Midbrain (tissue), 1 donor: ENCODE results near the gene EIF3F.
A peak's percentile ranks its signal among the peaks of the same experiment; 100 is the strongest.
"Not testable (repeated sequence)": the region's sequence is repeated elsewhere in the genome, so short reads cannot be mapped to it uniquely, and the experiment has no call there.

Experiments
- DNase-seq: peaks from one replicate; lab custom pipeline; 2025; lab: John Stamatoyannopoulos, UW

The EIF3F gene

DNA sequence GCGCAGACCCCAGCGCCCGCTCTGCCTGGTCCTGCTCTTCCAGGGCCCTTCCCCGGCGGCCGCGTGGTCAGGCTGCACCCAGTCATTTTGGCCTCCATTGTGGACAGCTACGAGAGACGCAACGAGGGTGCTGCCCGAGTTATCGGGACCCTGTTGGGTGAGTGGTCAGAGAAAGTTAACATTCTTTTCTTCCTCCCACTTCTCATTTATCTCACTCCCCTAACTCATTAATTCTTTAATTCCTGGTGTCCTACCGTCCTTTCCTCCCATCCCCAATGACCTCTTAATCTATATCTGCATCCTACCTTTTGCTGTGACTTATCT, 385 bp downstream of the EIF3F start:
- DNase-seq, result not testable (repeated sequence)

DNA sequence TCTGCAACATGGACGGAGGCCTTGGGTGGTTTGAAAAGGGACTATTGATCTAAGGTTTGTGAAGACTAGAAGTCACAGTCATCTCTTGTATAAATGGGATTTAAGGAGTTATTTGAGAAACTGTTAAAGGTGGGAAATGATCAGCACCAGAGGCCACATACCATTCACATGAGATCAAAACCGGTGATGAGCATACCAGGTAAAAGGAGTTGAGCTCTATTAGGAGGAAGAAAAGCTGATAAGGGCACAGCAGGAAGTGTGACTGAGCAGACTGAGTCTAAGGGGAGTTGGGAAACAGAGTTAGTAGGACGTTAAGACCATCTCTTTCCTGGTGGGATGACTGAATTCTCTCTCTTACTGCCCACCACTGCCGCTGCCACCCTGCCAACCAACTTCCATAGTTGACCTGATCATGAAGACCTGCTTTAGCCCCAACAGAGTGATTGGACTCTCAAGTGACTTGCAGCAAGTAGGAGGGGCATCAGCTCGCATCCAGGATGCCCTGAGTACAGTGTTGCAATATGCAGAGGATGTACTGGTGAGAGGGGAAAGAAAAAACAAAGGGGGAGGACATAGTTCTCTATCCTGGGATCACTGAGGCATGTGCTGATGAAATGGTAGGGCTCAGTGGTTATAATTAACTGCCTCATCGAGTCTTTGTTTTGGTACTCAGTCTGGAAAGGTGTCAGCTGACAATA, 7.6 kb downstream of the EIF3F start:
- DNase-seq, result no peak

DNA sequence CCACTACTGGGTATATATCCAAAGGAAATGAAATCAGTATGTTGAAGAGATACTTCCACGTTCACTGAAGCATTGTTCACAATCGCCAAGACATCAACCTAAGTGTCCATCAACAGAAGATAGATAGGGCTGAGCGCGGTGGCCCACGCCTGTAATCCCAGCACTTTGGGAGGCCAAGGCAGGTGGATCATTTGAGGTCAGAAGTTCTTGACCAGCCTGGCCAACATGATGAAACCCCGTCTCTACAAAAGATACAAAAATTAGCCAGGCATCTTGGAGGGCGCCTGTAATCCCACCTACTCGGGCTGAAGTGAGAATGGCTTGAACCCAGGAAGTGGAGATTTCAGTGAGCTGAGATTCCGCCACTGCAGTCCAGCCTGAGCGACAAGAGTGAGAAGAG, 12.7 kb downstream of the EIF3F start:
- DNase-seq, result no peak

DNA sequence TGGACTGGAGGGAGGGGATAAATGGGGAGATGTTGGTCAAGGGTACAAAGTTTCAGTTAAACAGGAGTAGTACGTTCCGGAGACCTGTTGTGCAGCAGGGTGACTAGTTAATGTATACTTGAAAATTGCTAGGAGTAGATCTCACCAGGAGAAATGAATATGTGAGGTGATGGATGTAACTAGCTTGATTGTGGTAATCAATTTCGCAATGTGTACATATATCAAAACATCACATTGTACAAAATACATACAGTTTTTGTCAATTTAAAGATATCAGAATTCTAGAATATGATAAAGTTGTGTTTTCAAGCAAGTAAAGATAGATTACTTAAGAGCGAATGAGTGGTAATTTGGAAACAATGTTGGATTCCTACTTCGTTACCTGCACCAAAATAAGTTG, 13.3 kb downstream of the EIF3F start:
- DNase-seq, result no peak

DNA sequence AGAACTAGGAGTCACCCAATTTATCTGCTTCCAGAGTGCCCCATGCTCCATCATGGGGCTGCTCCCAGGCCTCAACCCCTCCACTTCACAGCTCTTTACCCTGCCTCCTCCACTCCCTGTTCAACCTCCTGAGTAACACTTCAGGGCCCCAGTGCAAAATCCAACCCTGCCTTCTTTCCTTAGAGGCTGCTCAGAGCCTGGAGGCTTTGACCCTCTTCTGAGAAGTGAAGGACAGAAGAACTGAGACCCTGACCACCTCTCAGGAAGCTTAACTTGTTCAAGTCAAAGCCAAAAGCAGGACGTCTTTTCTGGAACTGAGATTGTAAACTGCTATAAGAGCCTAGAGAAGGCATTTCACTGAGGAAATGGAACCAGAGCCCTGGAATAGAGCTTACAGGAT, 15.5 kb downstream of the EIF3F start:
- no peak for DNase-seq

DNA sequence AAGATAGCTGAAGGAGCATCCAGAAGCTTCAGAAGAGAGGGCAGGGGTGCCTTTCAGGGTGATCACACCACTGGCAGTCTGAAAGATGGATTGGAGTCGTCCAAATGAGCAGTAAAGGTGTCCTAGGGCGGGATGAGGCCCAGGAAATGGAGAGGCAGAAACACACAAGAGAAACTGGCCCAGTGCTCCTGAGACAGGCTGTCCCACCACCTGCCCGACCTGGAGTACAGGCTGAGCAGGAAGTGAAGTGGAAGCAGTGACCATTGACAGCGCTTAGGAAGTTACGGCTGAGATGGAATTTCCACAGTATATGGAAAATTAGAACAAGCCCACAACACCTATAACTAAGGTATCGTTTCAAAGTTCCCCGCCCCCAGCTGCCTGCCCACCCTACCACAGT, 16.1 kb downstream of the EIF3F start:
- DNase-seq, result no peak

DNA sequence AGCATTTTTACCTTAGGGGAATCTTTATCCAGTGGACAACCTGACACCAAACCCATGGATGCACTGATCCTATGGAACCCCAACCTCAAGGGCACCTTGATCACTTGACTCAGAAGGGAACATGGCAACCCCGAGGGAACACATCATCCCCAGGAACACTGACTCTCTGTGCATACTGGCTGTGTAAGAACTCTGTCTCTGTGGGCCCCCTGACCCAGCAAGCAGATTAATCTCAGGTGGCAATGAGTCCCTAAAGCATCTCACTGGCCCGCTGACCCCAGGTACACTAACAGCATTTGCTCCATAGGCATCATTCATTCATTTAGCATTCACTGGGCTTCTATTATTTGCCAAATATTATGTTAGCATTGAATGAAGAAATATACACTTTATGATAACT, 16.9 kb downstream of the EIF3F start:
- no peak for DNase-seq

DNA sequence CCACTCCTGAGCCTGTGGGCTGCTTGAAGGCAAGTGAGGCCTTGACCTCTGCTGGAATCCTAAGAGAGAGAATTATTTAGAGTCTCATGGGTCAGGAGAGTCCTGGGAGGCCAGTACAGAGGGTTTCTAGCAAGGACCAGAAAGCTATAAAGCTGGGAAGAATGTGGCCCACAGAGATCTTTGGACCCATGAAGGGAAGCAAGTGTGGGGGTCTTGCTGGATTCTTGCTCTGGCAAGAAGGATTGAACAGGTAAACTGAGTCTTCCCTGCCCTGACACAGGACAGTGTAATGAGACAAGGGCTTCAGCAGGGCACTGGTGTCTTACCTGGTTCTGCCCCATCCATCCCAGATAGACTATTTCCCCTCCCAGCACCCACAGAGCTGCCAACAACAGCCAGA, 18.4 kb downstream of the EIF3F start:
- no peak for DNase-seq

DNA sequence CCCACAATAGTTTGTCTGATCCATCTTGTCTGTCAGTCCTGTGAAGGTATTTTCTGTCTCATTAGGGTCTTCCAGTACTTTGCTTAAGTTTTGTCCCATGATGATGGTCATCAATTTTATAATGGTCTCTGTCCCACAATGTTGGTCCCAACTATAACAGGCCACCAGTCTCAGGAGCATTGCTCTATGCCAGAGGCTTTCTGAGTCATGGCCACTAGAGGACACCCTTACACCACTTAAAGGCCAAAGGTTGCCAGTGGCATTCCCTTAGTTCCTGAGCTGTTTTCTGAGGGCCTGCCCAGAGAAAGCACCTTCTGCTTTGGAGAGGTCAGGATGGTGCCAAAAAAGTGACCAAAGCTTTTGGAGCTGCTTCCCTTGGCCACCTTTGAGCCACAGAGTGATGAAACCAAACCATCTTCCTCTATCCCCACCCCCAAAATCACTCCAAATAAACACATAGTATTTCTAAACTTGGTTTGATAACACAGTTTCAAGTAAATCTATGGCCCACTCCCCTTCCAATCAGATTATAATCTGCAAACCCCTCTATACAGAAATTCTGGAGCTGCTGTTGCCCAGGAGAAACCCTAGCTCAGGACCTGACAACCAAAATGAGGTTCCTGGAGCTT, 19.3 kb downstream of the EIF3F start:
- DNase-seq, result peak; percentile 82

DNA sequence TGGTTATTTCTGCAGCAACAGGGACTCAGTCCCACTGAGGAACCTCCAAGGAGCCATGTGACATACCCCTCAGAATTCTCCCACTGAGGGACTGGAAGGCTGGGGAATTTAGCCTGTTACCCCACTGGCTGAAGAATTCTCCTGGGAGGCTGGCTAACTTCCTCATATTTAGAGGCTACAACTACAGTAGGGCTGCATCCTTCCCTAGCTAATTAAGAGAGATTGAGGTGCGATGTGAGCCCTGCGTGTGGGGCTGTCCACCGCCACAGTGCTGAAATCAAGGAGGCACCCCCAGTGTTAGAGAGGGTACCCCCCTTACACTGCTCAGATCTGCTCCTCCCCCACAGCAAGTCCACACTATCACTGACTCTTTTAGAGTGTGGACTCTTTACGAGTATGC, 21.1 kb downstream of the EIF3F start:
- DNase-seq, result no peak

DNA sequence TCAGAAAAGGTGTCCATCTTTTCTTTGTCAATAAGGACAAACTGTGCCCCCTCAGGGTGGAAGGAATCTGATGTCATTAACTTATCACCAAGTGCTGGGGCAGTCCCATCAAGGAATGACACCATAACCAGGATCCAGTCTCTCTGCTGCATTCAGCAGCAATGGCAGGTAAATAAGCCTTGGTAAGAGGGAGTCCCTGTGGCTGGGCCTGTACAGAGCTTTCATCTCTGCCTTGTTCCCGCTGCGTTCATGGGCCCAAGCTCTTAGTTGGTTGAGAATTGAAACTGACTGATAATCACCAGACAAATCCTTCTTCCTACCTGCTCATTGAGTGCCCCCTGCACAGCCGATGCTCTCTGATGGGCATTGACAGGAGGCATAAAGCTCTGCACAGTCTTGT, 22.7 kb downstream of the EIF3F start:
- DNase-seq, result no peak

DNA sequence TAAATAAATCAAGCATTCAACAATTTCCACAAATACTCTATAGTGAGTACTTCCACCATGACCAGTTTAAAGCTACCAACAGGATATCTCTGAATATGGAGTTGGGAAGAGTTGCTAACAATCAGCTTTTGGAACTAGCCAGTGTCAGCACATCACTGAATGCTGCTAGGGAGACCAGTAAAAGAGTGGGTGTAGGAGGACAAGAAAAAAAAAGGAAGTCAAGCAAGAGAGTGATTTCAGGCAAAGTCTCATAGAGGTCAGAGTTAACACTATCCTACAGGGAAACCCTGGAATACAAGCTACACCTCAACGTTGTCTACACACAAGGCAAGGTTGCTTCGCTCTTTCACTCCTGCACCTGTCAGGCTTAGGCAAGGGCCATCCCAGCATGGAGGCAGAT, 24.2 kb downstream of the EIF3F start:
- no peak for DNase-seq

DNA sequence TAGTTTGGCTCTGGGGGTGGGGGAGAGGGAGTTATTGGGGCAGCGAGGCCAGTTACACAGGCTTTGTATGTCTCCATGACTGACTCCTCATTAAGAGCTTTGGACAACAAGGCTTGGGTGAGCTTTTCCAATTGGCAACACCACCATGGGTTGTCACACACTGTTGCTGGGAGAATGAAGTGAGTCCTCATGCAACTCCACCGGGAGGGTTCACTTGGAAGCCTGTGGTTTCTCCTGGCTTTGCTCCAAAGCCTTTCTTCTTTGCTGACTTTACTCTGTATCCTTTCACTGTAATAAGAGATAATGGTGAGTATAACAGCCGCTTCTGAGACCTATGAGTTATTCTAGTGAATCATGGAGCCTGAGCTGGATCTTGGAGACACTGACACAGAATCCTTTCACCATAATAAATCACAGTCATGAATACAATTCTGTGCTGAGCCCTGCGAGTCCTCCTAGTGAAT, 24.9 kb downstream of the EIF3F start:
- DNase-seq, result peak; percentile 44

DNA sequence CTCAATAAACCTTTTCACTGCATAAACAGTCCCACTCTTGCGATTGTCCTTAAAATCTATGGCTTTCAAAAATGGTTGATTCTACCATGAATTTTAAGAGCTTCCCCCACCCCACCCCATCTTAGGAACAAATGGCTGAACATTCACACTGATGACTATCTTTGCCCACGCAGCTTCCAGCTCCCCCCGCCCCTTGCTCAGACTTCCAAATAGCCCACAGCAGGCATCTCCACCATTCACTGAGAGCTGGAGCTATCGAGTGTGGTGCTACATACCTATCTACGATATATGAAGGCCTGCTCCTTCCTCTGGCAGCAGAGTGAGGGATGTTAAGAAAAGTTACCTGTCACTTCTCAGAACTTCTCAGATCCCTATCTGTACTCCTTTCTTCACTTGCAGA, 26.7 kb downstream of the EIF3F start:
- DNase-seq, result no peak

DNA sequence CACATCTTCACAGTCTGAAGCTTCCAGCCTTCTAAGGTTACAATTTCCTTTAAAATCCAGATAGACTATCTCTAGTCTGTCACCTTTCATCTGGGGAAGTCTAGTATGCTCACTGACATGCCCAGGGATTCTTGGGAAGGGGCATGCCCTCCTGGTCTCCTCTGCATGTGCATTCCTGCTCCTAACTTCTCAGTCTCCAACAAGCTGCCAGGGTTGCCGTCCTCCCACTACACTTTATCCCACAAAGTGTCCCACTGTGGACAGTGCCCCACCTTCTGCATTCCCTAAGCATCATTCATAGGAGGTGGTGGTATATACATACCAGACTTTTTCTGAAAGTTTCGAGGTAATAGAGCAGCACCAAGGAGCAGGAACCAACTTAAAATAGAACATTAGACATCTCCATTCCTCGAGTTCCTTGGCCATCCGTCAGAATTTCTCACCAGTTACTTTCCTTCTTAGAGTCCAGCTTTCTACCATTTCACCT, 28.7 kb downstream of the EIF3F start:
- no peak for DNase-seq

DNA sequence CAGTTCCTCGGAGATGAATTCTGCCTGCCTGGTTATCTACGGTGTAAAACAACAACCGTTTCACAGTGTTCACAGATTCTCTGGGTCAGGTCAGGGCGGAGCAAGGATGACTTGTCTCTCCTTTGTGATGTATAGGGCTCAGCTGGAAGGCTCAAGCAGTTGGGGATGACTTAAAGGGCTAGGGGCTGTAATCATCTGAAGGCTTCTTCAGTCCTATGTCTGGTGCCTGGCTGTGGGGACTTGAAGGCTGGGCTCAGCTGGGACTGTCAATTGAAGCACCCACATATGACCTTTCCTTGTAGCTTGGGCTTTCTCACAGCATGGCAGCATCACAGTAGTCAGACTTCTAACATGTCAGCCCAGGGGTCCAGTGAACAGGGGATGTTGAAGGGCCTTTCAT, 29.3 kb downstream of the EIF3F start:
- no peak for DNase-seq

DNA sequence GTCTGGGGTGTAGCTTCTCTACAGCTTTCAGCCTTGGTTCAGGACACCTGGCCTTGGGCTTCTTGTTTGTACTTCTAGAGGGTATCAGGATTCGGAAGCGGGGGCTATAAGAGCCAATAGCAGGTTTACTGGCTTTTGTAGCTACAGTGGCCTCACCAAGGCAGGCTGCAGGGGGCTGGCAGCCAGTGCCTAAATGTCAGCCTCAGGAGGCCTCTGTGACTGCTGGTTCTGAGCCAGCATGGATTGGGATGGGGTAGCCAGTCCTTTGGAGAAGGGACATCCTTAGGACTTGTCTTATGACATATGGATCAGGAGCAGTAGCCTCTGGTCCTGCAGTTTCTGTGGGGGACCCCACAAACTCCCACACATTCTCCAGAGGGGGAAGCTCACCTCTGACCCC, 29.9 kb downstream of the EIF3F start:
- DNase-seq, result no peak

DNA sequence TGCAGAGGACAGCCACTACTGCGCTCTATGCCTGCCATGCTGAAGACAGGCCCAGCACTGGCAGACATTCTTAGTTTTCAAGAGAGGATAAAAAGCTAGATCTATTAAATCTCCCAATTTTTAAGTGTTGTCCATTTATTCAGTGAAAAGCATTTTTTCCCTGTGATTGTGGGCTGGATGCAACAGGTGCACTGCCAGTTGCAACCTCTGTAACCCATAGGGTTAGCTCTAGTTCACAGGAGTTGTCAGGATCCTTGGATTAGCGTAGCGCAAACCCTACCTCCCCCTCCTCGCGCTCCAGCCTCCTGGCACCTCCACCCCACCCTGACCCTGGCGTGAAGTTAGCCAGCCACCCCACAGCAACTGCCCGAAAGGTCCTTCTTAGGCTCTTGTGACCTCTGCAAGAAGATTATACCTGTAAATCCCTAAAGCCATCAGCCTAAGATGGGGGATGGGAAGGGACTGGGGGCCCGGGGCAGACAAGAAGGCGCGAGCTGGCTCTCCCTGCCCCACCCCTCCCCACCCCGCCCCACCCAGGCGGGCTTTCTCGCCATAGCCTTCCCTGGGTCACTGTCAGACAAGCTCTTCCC, 30.9 kb downstream of the EIF3F start:
- no peak for DNase-seq

DNA sequence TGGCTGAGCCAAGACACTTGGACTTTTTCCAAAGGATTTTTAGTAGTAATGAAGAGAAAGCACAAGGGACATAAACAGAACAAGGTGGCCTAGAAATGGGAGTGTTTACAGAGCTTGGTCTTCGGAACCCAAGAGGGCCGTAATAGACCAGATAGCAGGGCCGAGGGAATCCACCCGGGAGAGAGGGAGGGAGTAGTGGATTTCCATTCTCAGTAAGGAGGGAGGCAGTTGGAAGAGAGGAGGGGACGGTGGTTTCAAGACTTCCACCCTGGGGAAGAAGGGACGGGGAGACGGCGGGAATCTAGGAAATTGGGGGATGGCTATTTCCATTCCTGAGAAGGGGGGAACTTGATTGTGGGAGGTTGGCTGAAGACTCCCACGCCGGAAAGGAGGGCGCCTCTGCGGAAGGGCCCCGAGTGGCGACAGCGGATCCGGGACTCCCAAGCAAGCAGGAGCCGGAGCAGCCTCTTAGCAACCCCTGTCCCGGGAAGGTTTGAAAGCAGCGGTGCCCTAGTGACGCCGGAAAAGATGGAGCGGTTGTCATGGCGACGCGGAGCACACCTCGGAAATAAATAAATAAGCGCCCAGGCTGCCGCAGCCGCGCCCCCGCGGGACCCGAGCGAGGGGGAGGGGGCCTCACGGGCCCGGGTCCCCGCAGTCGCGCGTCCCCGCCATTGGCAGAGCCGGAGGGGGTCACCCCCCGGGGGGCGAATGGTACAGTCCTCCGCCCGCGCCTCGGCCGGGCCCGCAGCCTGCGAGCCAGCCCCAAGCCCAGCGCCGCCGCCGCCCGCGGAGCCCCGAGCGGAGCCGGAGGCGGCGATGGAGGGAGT, 31.6 kb downstream of the EIF3F start:
- DNase-seq, result peak; percentile 75

DNA sequence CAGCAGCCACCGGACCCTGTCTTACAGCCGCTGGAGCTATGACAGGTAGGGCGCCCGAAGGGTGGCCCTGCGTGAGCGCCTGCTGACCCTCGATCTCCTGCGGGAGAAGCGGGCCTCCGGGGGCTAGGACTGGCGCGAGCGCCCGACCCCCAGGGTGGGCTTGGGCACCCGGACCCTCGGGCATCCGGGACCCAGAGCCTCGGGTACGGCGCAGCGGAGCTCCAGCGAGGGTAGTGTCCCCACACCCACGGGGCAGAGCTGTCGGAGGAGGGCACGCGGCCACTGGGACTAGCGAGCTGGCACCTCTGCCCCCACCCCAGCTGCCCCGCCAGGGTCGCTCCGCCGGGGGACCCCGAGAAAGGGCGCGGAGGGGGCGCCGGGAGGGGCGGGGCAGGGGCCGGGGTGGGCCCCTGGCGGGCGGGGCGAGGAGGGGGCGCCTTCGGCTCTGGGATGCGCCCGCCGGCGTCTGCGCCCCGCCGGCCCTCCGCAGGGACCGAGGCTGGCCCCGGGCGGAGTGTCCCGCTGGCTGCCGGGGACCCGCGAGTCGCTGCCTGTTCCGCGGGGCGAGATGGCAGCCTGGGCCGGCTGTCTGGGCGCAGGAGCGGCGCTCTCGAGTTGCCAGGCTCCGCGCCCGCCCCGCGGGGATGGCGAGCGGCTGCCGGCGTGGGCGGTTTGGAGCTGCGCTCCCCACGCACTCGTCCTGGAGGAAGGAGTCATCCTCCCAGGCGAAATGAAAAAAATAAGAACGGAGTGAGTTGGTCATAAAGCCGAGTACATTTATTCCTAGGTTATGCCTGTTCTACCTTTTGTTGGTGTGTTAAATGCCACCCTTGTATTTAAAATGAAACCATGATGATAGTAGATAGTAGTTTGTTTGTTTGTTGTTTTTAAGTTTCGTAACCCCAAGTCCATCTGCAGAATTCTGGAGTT, 32.4 kb downstream of the EIF3F start:
- DNase-seq, result peak; percentile 28

DNA sequence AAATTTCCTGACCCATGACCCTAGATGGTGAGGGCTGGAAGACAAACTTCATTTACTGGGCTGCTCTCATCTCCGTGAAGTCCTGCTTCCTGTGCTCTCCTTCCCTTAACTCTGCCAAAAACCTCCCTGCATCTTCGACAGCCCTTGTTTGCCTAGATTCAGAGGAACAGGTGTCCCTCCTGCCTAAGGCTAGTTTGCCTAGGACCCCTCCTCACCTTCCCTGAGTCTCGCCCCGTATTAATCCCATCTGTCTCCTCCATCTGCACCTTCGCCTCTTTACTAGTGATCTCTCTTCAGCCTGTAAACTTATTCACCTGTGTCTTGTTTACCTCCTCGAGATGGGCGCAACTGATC, 33.1 kb downstream of the EIF3F start:
- DNase-seq, result no peak

DNA sequence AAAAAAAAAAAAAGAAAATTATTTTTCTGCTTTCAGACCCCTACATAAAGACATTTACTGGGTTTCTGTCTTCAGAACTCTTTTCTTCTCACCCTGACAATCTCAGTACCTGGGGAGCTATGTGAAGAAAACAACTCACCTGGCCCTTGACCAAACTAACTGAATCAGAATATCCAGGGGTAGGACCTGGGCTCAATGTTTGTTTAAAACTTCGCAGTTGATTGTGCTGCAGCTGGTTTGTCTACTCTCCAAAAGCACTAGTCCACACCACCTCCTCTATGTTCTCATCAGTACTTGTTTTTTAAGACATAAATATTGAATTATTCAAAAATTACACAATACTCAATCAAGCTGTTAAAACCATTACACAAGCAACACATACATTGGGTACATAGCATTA, 34.8 kb downstream of the EIF3F start:
- DNase-seq, result no peak
